Activated CD4-positive, alpha-beta T cell treated with anti-CD3 and anti-CD28 coated beads for 1 hour (primary cell): ENCODE results near the gene FCER2.

ENCODE experiments used
- DNase-seq: peaks from one replicate; pipeline ENCODE4 v3.0.0-alpha.2; 2020

Gene FCER2

GRCh38 chr19:7732045-7732444 lies 30.1 kb upstream of the FCER2 start, which contains the start of gene CLEC4G:
Gene CLEC4G, minus strand, starts transcription at chr19:7732110. Its CDS starts 8 bp downstream, at chr19:7732102.
- no peak for DNase-seq

- DNase-seq: no peak
Measured at GRCh38 chr19:7731615-7732014, 29.7 kb upstream of the FCER2 start.

GRCh38 chr19:7731218-7731595 lies 29.3 kb upstream of the FCER2 start:
- DNase-seq: no peak

- no peak for DNase-seq
Measured at GRCh38 chr19:7730286-7731217, 28.6 kb upstream of the FCER2 start.

- no peak for DNase-seq
Measured at GRCh38 chr19:7729831-7730285, 27.9 kb upstream of the FCER2 start.

GRCh38 chr19:7729211-7729610 lies 27.3 kb upstream of the FCER2 start:
- DNase-seq: no peak

GRCh38 chr19:7725791-7726190 lies 23.9 kb upstream of the FCER2 start:
- no peak for DNase-seq

- no peak for DNase-seq
Measured at GRCh38 chr19:7722231-7722651, 20.3 kb upstream of the FCER2 start.

GRCh38 chr19:7720351-7720750 lies 18.4 kb upstream of the FCER2 start:
- no peak for DNase-seq

- no peak for DNase-seq
Measured at GRCh38 chr19:7718668-7719067, 16.7 kb upstream of the FCER2 start.

- DNase-seq: no peak
Measured at GRCh38 chr19:7716762-7717161, 14.8 kb upstream of the FCER2 start.

GRCh38 chr19:7715671-7716070 lies 13.7 kb upstream of the FCER2 start:
- DNase-seq: no peak

GRCh38 chr19:7710616-7711015 lies 8.7 kb upstream of the FCER2 start:
- no peak for DNase-seq

- no peak for DNase-seq
Measured at GRCh38 chr19:7709932-7710460, 8.1 kb upstream of the FCER2 start.

GRCh38 chr19:7706955-7707456 lies 5.1 kb upstream of the FCER2 start:
- no peak for DNase-seq

- no peak for DNase-seq
Measured at GRCh38 chr19:7706188-7706954, 4.4 kb upstream of the FCER2 start.

- DNase-seq: peak; percentile 55
Measured at GRCh38 chr19:7705387-7706187, 3.7 kb upstream of the FCER2 start.

GRCh38 chr19:7704280-7705060 lies 2.5 kb upstream of the FCER2 start:
- no peak for DNase-seq

- no peak for DNase-seq
Measured at GRCh38 chr19:7703332-7703731, 1.4 kb upstream of the FCER2 start.

GRCh38 chr19:7701049-7701653 lies 780 bp downstream of the FCER2 start:
- DNase-seq: no peak
